GM23338 (cell line): Measurements from ENCODE around the gene PARVG. TPM values are rescaled to one million over a fixed set of nuclear protein-coding genes. Genes with fewer than 3 reads are reported as not detected.

ENCODE experiments used
- ATAC-seq: fragments of 200-7000 bp; cut with Tn5 transposase; 3 replicates; pipeline ENCODE4 v1.9.1; 2020
- DNase-seq: peaks from one replicate; pipeline ENCODE4 v3.0.0-alpha.2; 2015; ENCODE audit warnings: low spot score
- H2AFZ ChIP-seq: fragments of 200-600 bp; sonication (generic); 2 replicates; pipeline ENCODE4 v1.8.0; 2016; ENCODE audit warnings: antibody characterized with exemption, mild to moderate bottlenecking, moderate library complexity
- H3F3A ChIP-seq: fragments of 200-600 bp; sonication (generic); replicated peaks from 2 replicates; pipeline ENCODE4 v1.8.0; 2017; ENCODE audit warnings: antibody characterized with exemption, mixed run types, low read depth
- H3K27ac ChIP-seq: fragments of 200-600 bp; sonication (generic); 2 replicates; pipeline ENCODE4 v1.6.1; 2016; ENCODE audit warnings: low read depth
- H3K27me3 ChIP-seq: fragments of 200-600 bp; sonication (generic); 2 replicates; pipeline ENCODE4 v1.8.0; 2016; ENCODE audit warnings: mild to moderate bottlenecking, mixed run types, moderate library complexity; ENCODE audit not compliant: insufficient read depth
- H3K36me3 ChIP-seq: fragments of 200-600 bp; sonication (generic); 2 replicates; pipeline ENCODE4 v1.8.0; 2016; ENCODE audit warnings: mild to moderate bottlenecking; ENCODE audit not compliant: insufficient read depth
- H3K4me1 ChIP-seq: fragments of 200-600 bp; sonication (generic); 2 replicates; pipeline ENCODE4 v1.8.0; 2016; ENCODE audit warnings: mild to moderate bottlenecking, moderate library complexity; ENCODE audit not compliant: insufficient read depth
- H3K4me2 ChIP-seq: fragments of 200-600 bp; sonication (generic); 2 replicates; pipeline ENCODE4 v1.7.1; 2017; ENCODE audit warnings: mixed run types
- H3K4me3 ChIP-seq: fragments of 200-600 bp; sonication (generic); 2 replicates; pipeline ENCODE4 v1.6.1; 2016; ENCODE audit warnings: mixed run types
- H3K79me2 ChIP-seq: fragments of 200-600 bp; sonication (generic); replicated peaks from 2 replicates; pipeline ENCODE4 v1.8.0; 2017; ENCODE audit warnings: mild to moderate bottlenecking; ENCODE audit not compliant: insufficient read depth
- H3K9me2 ChIP-seq: fragments of 200-600 bp; sonication (generic); 2 replicates; pipeline ENCODE4 v1.8.0; 2017; ENCODE audit not compliant: insufficient read depth
- H4K20me1 ChIP-seq: fragments of 200-600 bp; sonication (generic); replicated peaks from 2 replicates; pipeline ENCODE4 v1.8.0; 2017; ENCODE audit warnings: mild to moderate bottlenecking; ENCODE audit not compliant: insufficient read depth
- H3K27ac Mint-ChIP-seq: 2 replicates; pipeline ENCODE4 v1.8.0; 2020; ENCODE audit warnings: inconsistent platforms, mild to moderate bottlenecking, moderate library complexity, mixed read lengths
- H3K27me3 Mint-ChIP-seq: 3 replicates; pipeline ENCODE4 v1.8.0; 2022; ENCODE audit warnings: low read depth, mild to moderate bottlenecking, moderate library complexity, mixed read lengths, inconsistent platforms; ENCODE audit not compliant: insufficient read depth, poor library complexity
- H3K36me3 Mint-ChIP-seq: 3 replicates; pipeline ENCODE4 v1.8.0; 2021; ENCODE audit warnings: low read depth, mild to moderate bottlenecking, inconsistent platforms, moderate library complexity, mixed read lengths
- H3K4me1 Mint-ChIP-seq: 3 replicates; pipeline ENCODE4 v1.8.0; 2020; ENCODE audit warnings: mild to moderate bottlenecking, inconsistent platforms, mixed read lengths
- H3K4me3 Mint-ChIP-seq: 3 replicates; pipeline ENCODE4 v1.8.0; 2021; ENCODE audit warnings: moderate library complexity, mild to moderate bottlenecking, inconsistent platforms, mixed read lengths
- H3K9me3 Mint-ChIP-seq: 3 replicates; pipeline ENCODE4 v1.8.0; 2020; ENCODE audit warnings: moderate library complexity, mild to moderate bottlenecking, inconsistent platforms, mixed read lengths
- CREB1 ChIP-seq: fragments of 250-450 bp; sonication (Bioruptor Pico); IDR thresholded peaks from 2 replicates; pipeline ENCODE4 v1.5.0; 2020; ENCODE audit warnings: low read depth, mild to moderate bottlenecking, moderate library complexity
- CTCF ChIP-seq, 2 experiments: fragments of 200-600 bp in 1 of 2; sonication (generic) in 1 of 2; conservative IDR thresholded peaks; 2 replicates each; pipeline versions ENCODE4 v1.5.1 to v1.6.1; 2016 to 2017; ENCODE audit warnings: antibody characterized with exemption in 2 of 2, low read depth in 2 of 2, mild to moderate bottlenecking in 2 of 2, moderate library complexity in 1 of 2
- ETS1 ChIP-seq: IDR thresholded peaks from 2 replicates; pipeline ENCODE4 v1.6.1; 2016; ENCODE audit warnings: antibody characterized with exemption
- EZH2 ChIP-seq: fragments of 200-600 bp; sonication (generic); IDR thresholded peaks from one replicate; pipeline ENCODE4 v1.8.0; 2017; ENCODE audit warnings: antibody characterized with exemption, mild to moderate bottlenecking, low read depth; ENCODE audit not compliant: unreplicated experiment
- EZH2phosphoT487 ChIP-seq: fragments of 200-600 bp; sonication (generic); IDR thresholded peaks from one replicate; pipeline ENCODE4 v1.8.1; 2018; ENCODE audit warnings: antibody characterized with exemption; ENCODE audit not compliant: unreplicated experiment
- JUNB ChIP-seq: IDR thresholded peaks from one replicate; pipeline ENCODE4 v1.6.1; 2016; ENCODE audit warnings: antibody characterized with exemption; ENCODE audit not compliant: unreplicated experiment
- NANOG ChIP-seq: IDR thresholded peaks from 2 replicates; pipeline ENCODE4 v1.6.1; 2016; ENCODE audit warnings: antibody characterized with exemption, borderline replicate concordance
- POLR2AphosphoS5 ChIP-seq: IDR thresholded peaks from 2 replicates; pipeline ENCODE4 v1.6.1; 2016; ENCODE audit warnings: antibody characterized with exemption, low read depth
- REST ChIP-seq: IDR thresholded peaks from one replicate; pipeline ENCODE4 v1.6.1; 2018; ENCODE audit warnings: antibody characterized with exemption; ENCODE audit not compliant: unreplicated experiment
- STAT1 ChIP-seq: IDR thresholded peaks from one replicate; pipeline ENCODE4 v1.6.1; 2016; ENCODE audit warnings: antibody characterized with exemption; ENCODE audit not compliant: unreplicated experiment
- ZNF114 ChIP-seq: fragments of 250-450 bp; sonication (Bioruptor Pico); IDR thresholded peaks from 2 replicates; pipeline ENCODE4 v1.5.0; 2020; ENCODE audit warnings: mild to moderate bottlenecking, moderate library complexity
- ZNF331 ChIP-seq: fragments of 250-450 bp; sonication (Bioruptor Pico); IDR thresholded peaks from 2 replicates; pipeline ENCODE4 v1.5.0; 2020; ENCODE audit warnings: low read depth, mild to moderate bottlenecking, moderate library complexity
- ZNF462 ChIP-seq: fragments of 250-450 bp; sonication (Bioruptor Pico); IDR thresholded peaks from 2 replicates; pipeline ENCODE4 v1.5.0; 2020; ENCODE audit warnings: mild to moderate bottlenecking, moderate library complexity
- polyA plus RNA-seq: library from polyadenylated mRNA; unstranded; fragments of >200 nt; fragmentation: Nextera tagmentation; extraction: Ambion mirVana; gene quantifications from 2 replicates; pipeline ENCODE4 v1.2.1, GENCODE V29; 2016
- total RNA-seq: library from RNA; depleted of rRNA; stranded (reverse); fragments of >200 nt; shearing (Covaris generic); gene quantifications from 2 replicates; pipeline ENCODE4 v1.2.3, GENCODE V29; 2014

Gene PARVG
- total and polyA plus RNA-seq, 2 experiments from 2014 or later = 0.14 to 0.31 TPM

GRCh38 chr22:44151676-44152075 is 29.0 kb upstream of the PARVG start:
- DNase-seq = no peak
- Histone ChIP-seq H3K27ac (no peak overlapping the region), H2AFZ (no peak overlapping the region), H3K79me2 (no peaks in the 10 kb centered on the region), H3K4me1 (peaks cover 18% of the 10 kb centered on the region), H3K9me2 (no peaks in the 10 kb centered on the region), H3K4me3 (no peak overlapping the region), H3K27me3 (no peaks in the 10 kb centered on the region), H3K4me2 (no peak overlapping the region), H4K20me1 (no peaks in the 10 kb centered on the region), H3K36me3 (no peaks in the 10 kb centered on the region), H3F3A (peaks cover 19% of the 10 kb centered on the region)
- H3K27me3 Mint-ChIP-seq = peaks cover 7% of the 10 kb centered on the region
- H3K4me1 Mint-ChIP-seq = peaks cover 35% of the 10 kb centered on the region
- no peak overlapping the region for H3K27ac Mint-ChIP-seq
- ATAC-seq = no peak
- no peak overlapping the region for H3K4me3 Mint-ChIP-seq
- peaks cover 6% of the 10 kb centered on the region; the same call in 1 of the 3 replicates for H3K36me3 Mint-ChIP-seq
- H3K9me3 Mint-ChIP-seq = no peaks in the 10 kb centered on the region
- TF ChIP-seq ZNF114 (no peak), CREB1 (no peak), NANOG (no peak), JUNB (no peak), POLR2AphosphoS5 (no peak), ZNF462 (no peak), REST (no peak), EZH2 (no peak), ETS1 (no peak), ZNF331 (no peak), EZH2phosphoT487 (no peak), CTCF (conservative IDR thresholded peaks at IDR 0.05; ENCODE audit: low read depth in 2 of 2) (no peak), STAT1 (no peak)
